Measurements from ENCODE around the gene NOP14. TPM values are rescaled to one million over a fixed set of nuclear protein-coding genes. Genes with fewer than 3 reads are reported as not detected.

Gene NOP14
- total and polyA plus RNA-seq, 2 donors (not counting 1 experiment from before 2014, with no cell fraction given): 9.1 to 30.4 TPM

DNA sequence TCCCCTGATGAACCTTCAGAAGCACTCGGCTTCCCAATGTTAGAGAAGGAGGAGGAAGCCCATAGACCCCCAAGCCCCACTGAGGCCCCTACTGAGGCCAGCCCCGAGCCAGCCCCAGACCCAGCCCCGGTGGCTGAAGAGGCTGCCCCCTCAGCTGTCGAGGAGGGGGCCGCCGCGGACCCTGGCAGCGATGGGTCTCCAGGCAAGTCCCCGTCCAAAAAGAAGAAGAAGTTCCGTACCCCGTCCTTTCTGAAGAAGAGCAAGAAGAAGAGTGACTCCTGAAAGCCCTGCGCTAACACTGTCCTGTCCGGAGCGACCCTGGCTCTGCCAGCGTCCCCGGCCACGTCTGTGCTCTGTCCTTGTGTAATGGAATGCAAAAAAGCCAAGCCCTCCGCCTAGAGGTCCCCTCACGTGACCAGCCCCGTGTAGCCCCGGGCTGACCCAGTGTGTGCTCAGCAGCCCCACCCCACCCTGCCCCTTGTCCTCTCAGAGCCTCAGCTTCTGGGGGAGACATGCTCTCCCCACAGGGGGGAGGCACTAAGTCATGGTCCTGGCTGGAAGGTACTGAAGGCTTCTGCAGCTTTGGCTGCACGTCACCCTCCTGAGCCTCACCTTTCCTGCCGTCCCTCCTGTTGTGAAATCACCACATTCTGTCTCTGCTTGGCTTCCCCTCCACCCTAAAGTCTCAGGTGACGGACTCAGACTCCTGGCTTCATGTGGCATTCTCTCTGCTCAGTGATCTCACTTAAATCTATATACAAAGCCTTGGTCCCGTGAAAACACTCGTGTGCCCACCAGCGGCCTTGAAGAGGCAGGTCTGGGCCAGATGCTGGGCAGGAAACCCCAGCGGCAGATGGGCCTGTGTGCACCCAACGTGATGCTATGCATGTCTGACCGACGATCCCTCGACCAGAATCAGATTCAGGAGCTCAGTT lies 34.7 kb downstream of the NOP14 start:
- no peak overlapping the region for H3K4me3 Mint-ChIP-seq
- H3K4me2 ChIP-seq (replicated peaks; ENCODE audit: low read depth, low read length, poor library complexity, severe bottlenecking): no peak overlapping the region
- peaks cover 90% of the 10 kb centered on the region for H4K20me1 ChIP-seq (ENCODE audit: control insufficient read depth, insufficient read depth, low read length, poor library complexity, severe bottlenecking)
- intact Hi-C loops (cut with micrococcal nuclease): no loop called here
- H3K27me3 ChIP-seq (replicated peaks in 1 of 4; ENCODE audit: control extremely low read depth in 1 of 4, control insufficient read depth in 3 of 4, insufficient read depth in 4 of 4, low read length in 3 of 4): no peaks in the 10 kb centered on the region
- H3K9me3 ChIP-seq (ENCODE audit: control extremely low read depth in 1 of 3, control insufficient read depth in 2 of 3, insufficient read depth in 1 of 3, low read length in 2 of 3): no peaks in the 10 kb centered on the region
- no peaks in the 10 kb centered on the region for H3K9me3 Mint-ChIP-seq (ENCODE audit: insufficient read depth)
- H3K36me3 ChIP-seq (replicated peaks in 1 of 2; ENCODE audit: control extremely low read depth in 1 of 2, control insufficient read depth in 1 of 2, extremely low read depth in 1 of 2, insufficient read depth in 2 of 2, low read length in 1 of 2): peaks cover 0 to 78% of the 10 kb centered on the region in 2 experiments
- H3K4me1 Mint-ChIP-seq: peaks cover 33% of the 10 kb centered on the region
- DNase-seq (no peak), ATAC-seq (ENCODE audit: low read depth) (no peak)
- H3K27ac Mint-ChIP-seq: peak overlapping the region; percentile 75
- ChIA-PET POLR2A (no interaction called here), CTCF (no interaction called here)
- H3K27ac ChIP-seq (ENCODE audit: low read length in 2 of 2): peak overlapping the region in 1 of 2 donors; percentile 38
- no peak overlapping the region for H3K9ac ChIP-seq (ENCODE audit: low read length)
- no peak overlapping the region for H3K4me3 ChIP-seq (ENCODE audit: control extremely low read depth in 1 of 5, extremely low read depth in 1 of 5, insufficient read depth in 1 of 5, low read depth in 2 of 5, low read length in 4 of 5)
- H2AFZ ChIP-seq (ENCODE audit: insufficient read depth, low read depth, low read length, poor library complexity, severe bottlenecking): no peak overlapping the region
- WGBS (ENCODE audit: insufficient coverage): 93% methylated on average over 30 of the region's 32 CpGs
- peaks cover 26 to 37% of the 10 kb centered on the region in 2 donors for H3K4me1 ChIP-seq (ENCODE audit: control insufficient read depth in 2 of 2, insufficient read depth in 2 of 2, low read length in 2 of 2)
- TF ChIP-seq CTCF (IDR thresholded peaks at IDR 0.05) (no peak), EZH2 (IDR thresholded peaks at IDR 0.05; ENCODE audit: borderline replicate concordance, insufficient read depth, low read depth, low read length, poor library complexity, severe bottlenecking) (no peak)
- no peaks in the 10 kb centered on the region for H3K27me3 Mint-ChIP-seq
- peaks cover 34% of the 10 kb centered on the region for H3K79me2 ChIP-seq (ENCODE audit: control insufficient read depth, insufficient read depth, low read length)

- H3K4me2 ChIP-seq (replicated peaks; ENCODE audit: low read depth, low read length, poor library complexity, severe bottlenecking): no peak overlapping the region
- Mint-ChIP-seq H3K4me1 (peaks cover 33% of the 10 kb centered on the region), H3K27ac (no peak overlapping the region), H3K4me3 (no peak overlapping the region), H3K27me3 (no peaks in the 10 kb centered on the region), H3K9me3 (ENCODE audit: insufficient read depth) (no peaks in the 10 kb centered on the region)
- ChIA-PET CTCF (no interaction called here), POLR2A (no interaction called here)
- TF ChIP-seq CTCF (IDR thresholded peaks at IDR 0.05) (no peak), EZH2 (IDR thresholded peaks at IDR 0.05; ENCODE audit: borderline replicate concordance, insufficient read depth, low read depth, low read length, poor library complexity, severe bottlenecking) (no peak)
- H3K27me3 ChIP-seq (replicated peaks in 1 of 4; ENCODE audit: control extremely low read depth in 1 of 4, control insufficient read depth in 3 of 4, insufficient read depth in 4 of 4, low read length in 3 of 4): no peaks in the 10 kb centered on the region
- intact Hi-C loops (cut with micrococcal nuclease): no loop called here
- H3K4me3 ChIP-seq (ENCODE audit: control extremely low read depth in 1 of 5, extremely low read depth in 1 of 5, insufficient read depth in 1 of 5, low read depth in 2 of 5, low read length in 4 of 5): no peak overlapping the region
- no peak overlapping the region for H2AFZ ChIP-seq (ENCODE audit: insufficient read depth, low read depth, low read length, poor library complexity, severe bottlenecking)
- no peak overlapping the region for H3K9ac ChIP-seq (ENCODE audit: low read length)
- H3K27ac ChIP-seq (ENCODE audit: low read length in 2 of 2): no peak overlapping the region
- peaks cover 24 to 37% of the 10 kb centered on the region in 2 donors for H3K4me1 ChIP-seq (ENCODE audit: control insufficient read depth in 2 of 2, insufficient read depth in 2 of 2, low read length in 2 of 2)
- H3K9me3 ChIP-seq (ENCODE audit: control extremely low read depth in 1 of 3, control insufficient read depth in 2 of 3, insufficient read depth in 1 of 3, low read length in 2 of 3): no peaks in the 10 kb centered on the region
- 95% methylated on average over 10 of the region's 12 CpGs for WGBS (ENCODE audit: insufficient coverage)
- peaks cover 0 to 84% of the 10 kb centered on the region in 2 experiments for H3K36me3 ChIP-seq (replicated peaks in 1 of 2; ENCODE audit: control extremely low read depth in 1 of 2, control insufficient read depth in 1 of 2, extremely low read depth in 1 of 2, insufficient read depth in 2 of 2, low read length in 1 of 2)
- ATAC-seq (ENCODE audit: low read depth) (no peak), DNase-seq (no peak)
- H3K79me2 ChIP-seq (ENCODE audit: control insufficient read depth, insufficient read depth, low read length): peaks cover 41% of the 10 kb centered on the region
- peaks cover 94% of the 10 kb centered on the region for H4K20me1 ChIP-seq (ENCODE audit: control insufficient read depth, insufficient read depth, low read length, poor library complexity, severe bottlenecking)
Observed at GRCh38 chr4:2927696-2928075, 35.5 kb downstream of the NOP14 start.
